Keratinocyte (primary cell): ENCODE data around the gene HS6ST3. TPM values are rescaled to one million over a fixed set of nuclear protein-coding genes. Genes with fewer than 3 reads are reported as not detected.

Source experiments
- DNase-seq: peaks from one replicate; pipeline ENCODE4 v3.0.0-alpha.2; 2011; ENCODE audit warnings: low read depth, missing footprints, low spot score
- FAIRE-seq: peaks from 2 replicates; lab custom pipeline; 2011; peaks lifted over from hg19 to GRCh38; lab: Jason Lieb, UNC
- H2AFZ ChIP-seq: 2 replicates; pipeline ENCODE4 v1.6.0; 2012; ENCODE audit warnings: low read length, control low read depth, inconsistent platforms; ENCODE audit not compliant: control insufficient read depth
- H3K27ac ChIP-seq: 2 replicates; pipeline ENCODE4 v1.5.1; 2011; ENCODE audit warnings: low read length; ENCODE audit not compliant: control insufficient read depth, insufficient read depth
- H3K27me3 ChIP-seq: 3 replicates; pipeline ENCODE4 v1.6.0; 2011; ENCODE audit warnings: low read length; ENCODE audit not compliant: control insufficient read depth, insufficient read depth; ENCODE audit errors: extremely low read depth
- H3K36me3 ChIP-seq, 2 experiments: 2 replicates in 1 of 2; 3 replicates in 1 of 2; pipeline ENCODE4 v1.5.1; 2011; ENCODE audit warnings: low read length in 2 of 2, mild to moderate bottlenecking in 1 of 2; ENCODE audit not compliant: control insufficient read depth in 2 of 2, insufficient read depth in 2 of 2; ENCODE audit errors: extremely low read depth in 1 of 2
- H3K4me1 ChIP-seq: 3 replicates; pipeline ENCODE4 v1.5.1; 2011; ENCODE audit warnings: low read length; ENCODE audit not compliant: control insufficient read depth, insufficient read depth; ENCODE audit errors: extremely low read depth
- H3K4me2 ChIP-seq: 3 replicates; pipeline ENCODE4 v1.6.0; 2011; ENCODE audit warnings: low read depth, low read length; ENCODE audit not compliant: control insufficient read depth, insufficient read depth; ENCODE audit errors: extremely low read depth
- H3K4me3 ChIP-seq, 3 experiments: fragments of 200-600 bp in 1 of 3; sonication (generic) in 1 of 3; 2 replicates in 2 of 3; 3 replicates in 1 of 3; pipeline ENCODE4 v1.5.1; 2011 to 2016; ENCODE audit warnings: low read length in 3 of 3, mild to moderate bottlenecking in 3 of 3, control low read depth in 2 of 3, inconsistent platforms in 1 of 3, low read depth in 1 of 3, mixed read lengths in 1 of 3, mixed run types in 1 of 3, moderate library complexity in 1 of 3; ENCODE audit not compliant: control insufficient read depth in 2 of 3, insufficient read depth in 2 of 3; ENCODE audit errors: extremely low read depth in 1 of 3
- H3K79me2 ChIP-seq: 2 replicates; pipeline ENCODE4 v1.6.0; 2012; ENCODE audit warnings: low read length; ENCODE audit not compliant: control insufficient read depth, insufficient read depth
- H3K9ac ChIP-seq: 3 replicates; pipeline ENCODE4 v1.6.0; 2011; ENCODE audit warnings: low read length; ENCODE audit not compliant: control insufficient read depth, insufficient read depth; ENCODE audit errors: extremely low read depth
- H3K9me1 ChIP-seq: 3 replicates; pipeline ENCODE4 v1.6.0; 2011; ENCODE audit warnings: low read length; ENCODE audit not compliant: control insufficient read depth, insufficient read depth; ENCODE audit errors: extremely low read depth
- H3K9me3 ChIP-seq: 2 replicates; pipeline ENCODE4 v1.5.1; 2012; ENCODE audit warnings: low read depth, low read length; ENCODE audit not compliant: control insufficient read depth
- H4K20me1 ChIP-seq: 3 replicates; pipeline ENCODE4 v1.6.0; 2011; ENCODE audit warnings: low read length; ENCODE audit not compliant: control insufficient read depth, insufficient read depth; ENCODE audit errors: extremely low read depth
- EZH2 ChIP-seq: IDR thresholded peaks from one replicate; pipeline ENCODE4 v1.6.1; 2012; ENCODE audit warnings: inconsistent platforms, mild to moderate bottlenecking, low read length, moderate library complexity
- dilution Hi-C: fragments of 300-500 bp; cut with MboI; formaldehyde crosslinking; loops from one replicate; pipeline ENCODE4 v1.7.0; 2020; ENCODE audit warnings: low sequenced_read_pairs; ENCODE audit not compliant: extremely low pct_ligation_motif_present
- polyA plus RNA-seq, 5 experiments: library from polyadenylated mRNA; depleted of rRNA in 3 of 5; stranded (reverse) in 3 of 5; stranded (forward) in 1 of 5; unstranded in 1 of 5; fragments of >200 nt; gene quantifications; 1 replicate in 1 of 5; 2 replicates in 3 of 5; 3 replicates in 1 of 5; pipeline versions ENCODE4 v1.2.1 to v1.2.3, GENCODE V29; 2011 to 2012; ENCODE audit warnings: missing spikeins in 2 of 5, low read depth in 1 of 5, low replicate concordance in 1 of 5
- TF ChIP-seq, protein P1 (sequence below), 3 experiments: IDR thresholded peaks in 1 of 3; conservative IDR thresholded peaks in 1 of 3; optimal IDR thresholded peaks in 1 of 3; 2 replicates in 2 of 3; 3 replicates in 1 of 3; pipeline versions ENCODE3 to v1.5.1; 2011; ENCODE audit warnings: low read length in 3 of 3, mild to moderate bottlenecking in 3 of 3, moderate library complexity in 2 of 3, control low read depth in 1 of 3, inconsistent platforms in 1 of 3; ENCODE audit not compliant: insufficient read depth in 2 of 3; ENCODE audit errors: extremely low read depth in 1 of 3

Gene HS6ST3
- polyA plus RNA-seq, 1 donor (not counting 4 experiments of a cell fraction or from before 2014, with no cell fraction given): 0.03 TPM

DNA sequence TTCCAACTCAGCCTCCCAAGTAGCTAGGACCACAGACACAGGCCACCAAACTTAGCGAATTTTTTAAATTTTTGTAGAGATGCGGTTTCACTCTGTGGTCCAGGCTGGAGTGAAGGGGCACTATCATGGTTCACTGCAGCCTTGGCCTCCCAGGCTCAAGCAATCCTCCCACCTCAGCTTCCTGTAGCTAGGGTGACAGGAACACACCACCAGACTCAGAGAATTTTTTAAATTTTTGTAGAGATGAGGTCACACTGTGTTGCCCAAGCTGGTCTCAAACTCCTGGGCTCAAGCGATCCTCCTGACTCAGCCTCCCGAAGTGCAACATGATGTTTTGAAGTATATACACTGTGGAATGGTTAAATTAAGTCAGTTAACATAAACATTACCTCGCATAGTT, 640.8 kb downstream of the HS6ST3 start:
- Histone ChIP-seq H3K9me3 (no peaks in the 10 kb centered on the region), H3K79me2 (no peaks in the 10 kb centered on the region), H3K36me3 (no peaks in the 10 kb centered on the region), H4K20me1 (no peaks in the 10 kb centered on the region), H3K27me3 (no peaks in the 10 kb centered on the region), H3K9ac (no peak overlapping the region), H3K27ac (no peak overlapping the region), H3K9me1 (no peaks in the 10 kb centered on the region), H3K4me2 (no peak overlapping the region), H3K4me3 (no peak overlapping the region), H2AFZ (no peak overlapping the region), H3K4me1 (no peaks in the 10 kb centered on the region)
- FAIRE-seq (no peak), DNase-seq (no peak)
- dilution Hi-C loops: no loop called here
- TF ChIP-seq, protein P1, sequence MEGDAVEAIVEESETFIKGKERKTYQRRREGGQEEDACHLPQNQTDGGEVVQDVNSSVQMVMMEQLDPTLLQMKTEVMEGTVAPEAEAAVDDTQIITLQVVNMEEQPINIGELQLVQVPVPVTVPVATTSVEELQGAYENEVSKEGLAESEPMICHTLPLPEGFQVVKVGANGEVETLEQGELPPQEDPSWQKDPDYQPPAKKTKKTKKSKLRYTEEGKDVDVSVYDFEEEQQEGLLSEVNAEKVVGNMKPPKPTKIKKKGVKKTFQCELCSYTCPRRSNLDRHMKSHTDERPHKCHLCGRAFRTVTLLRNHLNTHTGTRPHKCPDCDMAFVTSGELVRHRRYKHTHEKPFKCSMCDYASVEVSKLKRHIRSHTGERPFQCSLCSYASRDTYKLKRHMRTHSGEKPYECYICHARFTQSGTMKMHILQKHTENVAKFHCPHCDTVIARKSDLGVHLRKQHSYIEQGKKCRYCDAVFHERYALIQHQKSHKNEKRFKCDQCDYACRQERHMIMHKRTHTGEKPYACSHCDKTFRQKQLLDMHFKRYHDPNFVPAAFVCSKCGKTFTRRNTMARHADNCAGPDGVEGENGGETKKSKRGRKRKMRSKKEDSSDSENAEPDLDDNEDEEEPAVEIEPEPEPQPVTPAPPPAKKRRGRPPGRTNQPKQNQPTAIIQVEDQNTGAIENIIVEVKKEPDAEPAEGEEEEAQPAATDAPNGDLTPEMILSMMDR (optimal IDR thresholded peaks at IDR 0.05 in 1 of 3, IDR thresholded peaks at IDR 0.05 in 1 of 3, conservative IDR thresholded peaks at IDR 0.05 in 1 of 3; ENCODE audit: extremely low read depth in 1 of 3, insufficient read depth in 2 of 3, low read length in 3 of 3): no peak
- no peak for TF ChIP-seq EZH2

DNA sequence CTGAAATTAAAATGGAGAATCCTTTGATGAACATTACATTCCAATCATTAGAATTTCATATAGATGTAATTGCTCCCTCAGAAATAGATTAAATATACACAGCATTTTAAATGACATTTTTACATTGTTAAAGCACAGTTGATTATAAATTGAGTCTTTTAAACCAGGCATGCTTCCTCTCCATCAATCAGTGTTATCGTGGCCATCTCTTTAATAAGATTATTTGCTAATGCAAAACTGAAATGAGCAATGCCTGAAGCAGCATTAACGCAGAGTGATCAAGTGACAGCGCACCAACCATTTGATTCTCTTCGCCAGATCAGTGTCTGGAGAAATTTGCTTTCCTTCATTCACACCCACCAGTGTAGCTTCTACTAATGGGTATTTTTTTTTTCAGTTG, 644.6 kb downstream of the HS6ST3 start:
- H3K36me3 ChIP-seq: no peaks in the 10 kb centered on the region
- H3K4me1 ChIP-seq: no peaks in the 10 kb centered on the region
- dilution Hi-C loops: no loop called here
- H3K27me3 ChIP-seq: no peaks in the 10 kb centered on the region
- H3K9me1 ChIP-seq: no peaks in the 10 kb centered on the region
- H3K79me2 ChIP-seq: no peaks in the 10 kb centered on the region
- no peak for DNase-seq
- no peak overlapping the region for H3K9ac ChIP-seq
- no peak overlapping the region for H3K4me3 ChIP-seq
- H3K27ac ChIP-seq: no peak overlapping the region
- H3K4me2 ChIP-seq: no peak overlapping the region
- no peaks in the 10 kb centered on the region for H4K20me1 ChIP-seq
- no peak overlapping the region for H2AFZ ChIP-seq
- H3K9me3 ChIP-seq: no peaks in the 10 kb centered on the region
- FAIRE-seq: no peak
- TF ChIP-seq, protein P1 (optimal IDR thresholded peaks at IDR 0.05 in 1 of 3, IDR thresholded peaks at IDR 0.05 in 1 of 3, conservative IDR thresholded peaks at IDR 0.05 in 1 of 3; ENCODE audit: extremely low read depth in 1 of 3, insufficient read depth in 2 of 3, low read length in 3 of 3): no peak
- TF ChIP-seq EZH2: no peak
